IMR-90 (cell line): ENCODE data around the gene DUXA.

Source experiments
- RAD21 ChIP-seq: IDR thresholded peaks from 2 replicates; pipeline ENCODE4 v1.6.1; 2012; ENCODE audit warnings: low read length, improper control_type of control experiment
- TF ChIP-seq, protein P1 (sequence below): conservative IDR thresholded peaks from 2 replicates; pipeline ENCODE4 v1.5.1; 2012; ENCODE audit warnings: mild to moderate bottlenecking, low read depth, low read length, improper control_type of control experiment

- TF ChIP-seq, protein P1, sequence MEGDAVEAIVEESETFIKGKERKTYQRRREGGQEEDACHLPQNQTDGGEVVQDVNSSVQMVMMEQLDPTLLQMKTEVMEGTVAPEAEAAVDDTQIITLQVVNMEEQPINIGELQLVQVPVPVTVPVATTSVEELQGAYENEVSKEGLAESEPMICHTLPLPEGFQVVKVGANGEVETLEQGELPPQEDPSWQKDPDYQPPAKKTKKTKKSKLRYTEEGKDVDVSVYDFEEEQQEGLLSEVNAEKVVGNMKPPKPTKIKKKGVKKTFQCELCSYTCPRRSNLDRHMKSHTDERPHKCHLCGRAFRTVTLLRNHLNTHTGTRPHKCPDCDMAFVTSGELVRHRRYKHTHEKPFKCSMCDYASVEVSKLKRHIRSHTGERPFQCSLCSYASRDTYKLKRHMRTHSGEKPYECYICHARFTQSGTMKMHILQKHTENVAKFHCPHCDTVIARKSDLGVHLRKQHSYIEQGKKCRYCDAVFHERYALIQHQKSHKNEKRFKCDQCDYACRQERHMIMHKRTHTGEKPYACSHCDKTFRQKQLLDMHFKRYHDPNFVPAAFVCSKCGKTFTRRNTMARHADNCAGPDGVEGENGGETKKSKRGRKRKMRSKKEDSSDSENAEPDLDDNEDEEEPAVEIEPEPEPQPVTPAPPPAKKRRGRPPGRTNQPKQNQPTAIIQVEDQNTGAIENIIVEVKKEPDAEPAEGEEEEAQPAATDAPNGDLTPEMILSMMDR, result no peak
- no peak for TF ChIP-seq RAD21
Measured at GRCh38 chr19:57192993-57193392, 25.7 kb upstream of the DUXA start.
